Liver (tissue), 9 donors: ENCODE measurements around the gene SGCD. TPM values are rescaled to one million over a fixed set of nuclear protein-coding genes. Genes with fewer than 3 reads are reported as not detected.

Experiments
- DNase-seq: peaks from one replicate; pipeline ENCODE4 v3.0.0-alpha.2; 2017; ENCODE audit warnings: low spot score
- H3K27ac ChIP-seq, 2 donors: one replicate each; pipeline ENCODE4 v1.7.0; 2013; ENCODE audit warnings: inconsistent platforms in 2 of 2, low read length in 2 of 2, control low read depth in 1 of 2, low read depth in 1 of 2, mild to moderate bottlenecking in 1 of 2
- H3K27me3 ChIP-seq, 4 donors: one replicate each; pipeline versions ENCODE4 v1.6.1 to v1.7.0; 2013; ENCODE audit warnings: low read length in 3 of 4, inconsistent platforms in 1 of 4, mild to moderate bottlenecking in 1 of 4, moderate library complexity in 1 of 4; ENCODE audit not compliant: control insufficient read depth in 4 of 4, insufficient read depth in 4 of 4
- H3K36me3 ChIP-seq, 4 donors: one replicate each; pipeline versions ENCODE4 v1.6.1 to v1.7.0; 2013; ENCODE audit warnings: low read length in 3 of 4, mild to moderate bottlenecking in 3 of 4, low read depth in 1 of 4, moderate library complexity in 1 of 4; ENCODE audit not compliant: control insufficient read depth in 4 of 4, insufficient read depth in 3 of 4
- H3K4me1 ChIP-seq, 4 donors: one replicate each; pipeline versions ENCODE4 v1.6.1 to v1.7.0; 2013; ENCODE audit warnings: low read length in 3 of 4, mild to moderate bottlenecking in 3 of 4, moderate library complexity in 1 of 4; ENCODE audit not compliant: control insufficient read depth in 4 of 4, insufficient read depth in 4 of 4
- H3K4me3 ChIP-seq, 3 donors: one replicate each; pipeline versions ENCODE4 v1.6.1 to v1.7.0; 2013; ENCODE audit warnings: low read length in 3 of 3, control low read depth in 1 of 3, low read depth in 1 of 3, mild to moderate bottlenecking in 1 of 3
- H3K9ac ChIP-seq, 2 donors: one replicate each; pipeline ENCODE4 v1.7.0; 2013; ENCODE audit warnings: low read length in 2 of 2, mild to moderate bottlenecking in 2 of 2, moderate library complexity in 2 of 2, control low read depth in 1 of 2, low read depth in 1 of 2
- H3K9me3 ChIP-seq, 4 donors: one replicate each; pipeline versions ENCODE4 v1.6.1 to v1.7.0; 2013; ENCODE audit warnings: low read length in 3 of 4; ENCODE audit not compliant: control insufficient read depth in 4 of 4
- ATF3 ChIP-seq: IDR thresholded peaks from 2 replicates; pipeline ENCODE4 v1.6.1; 2016; ENCODE audit warnings: antibody characterized with exemption
- EGR1 ChIP-seq, 2 donors: IDR thresholded peaks; 2 replicates each; pipeline ENCODE4 v1.6.1; 2016 to 2018; ENCODE audit warnings: antibody characterized with exemption in 2 of 2, low read depth in 2 of 2
- FOXA1 ChIP-seq: IDR thresholded peaks from 2 replicates; pipeline ENCODE4 v1.6.1; 2016; ENCODE audit warnings: antibody characterized with exemption
- GABPA ChIP-seq, 2 donors: IDR thresholded peaks in 1 of 2; conservative IDR thresholded peaks in 1 of 2; 2 replicates each; pipeline ENCODE4 v1.6.1; 2016; ENCODE audit warnings: antibody characterized with exemption in 2 of 2, mild to moderate bottlenecking in 1 of 2, moderate library complexity in 1 of 2
- HNF4A ChIP-seq, 2 donors: conservative IDR thresholded peaks; 2 replicates each; pipeline ENCODE4 v1.6.1; 2016; ENCODE audit warnings: antibody characterized with exemption in 2 of 2, mild to moderate bottlenecking in 2 of 2
- HNF4G ChIP-seq: IDR thresholded peaks from 2 replicates; pipeline ENCODE4 v1.6.1; 2016; ENCODE audit warnings: antibody characterized with exemption
- RAD21 ChIP-seq, 2 donors: IDR thresholded peaks; 2 replicates each; pipeline ENCODE4 v1.6.1; 2016; ENCODE audit warnings: antibody characterized with exemption in 2 of 2, mild to moderate bottlenecking in 2 of 2
- RXRA ChIP-seq, 2 donors: IDR thresholded peaks; 2 replicates each; pipeline ENCODE4 v1.6.1; 2017 to 2018; ENCODE audit warnings: antibody characterized with exemption in 2 of 2, mild to moderate bottlenecking in 1 of 2
- SP1 ChIP-seq: IDR thresholded peaks from 2 replicates; pipeline ENCODE4 v1.6.1; 2018; ENCODE audit warnings: antibody characterized with exemption, mild to moderate bottlenecking
- TAF1 ChIP-seq: conservative IDR thresholded peaks from 2 replicates; pipeline ENCODE4 v1.6.1; 2016; ENCODE audit warnings: antibody characterized with exemption, mild to moderate bottlenecking
- YY1 ChIP-seq: IDR thresholded peaks from 2 replicates; pipeline ENCODE4 v1.6.1; 2016; ENCODE audit warnings: antibody characterized with exemption, mild to moderate bottlenecking
- ZBTB33 ChIP-seq: IDR thresholded peaks from 2 replicates; pipeline ENCODE4 v1.6.1; 2016; ENCODE audit warnings: antibody characterized with exemption
- whole genome bisulfite sequencing: extraction: QIAGEN DNeasy Blood & Tissue Kit; methylation state at CpG from one replicate; pipeline ENCODE4 v1.1.7; 2013; 5-methylcytosine and 5-hydroxymethylcytosine counted together
- polyA plus RNA-seq, 2 donors: library from polyadenylated mRNA; stranded (reverse) in 1 of 2; unstranded in 1 of 2; fragments of 200-250 nt in 1 of 2; fragments of >200 nt in 1 of 2; fragmentation: Nextera tagmentation in 1 of 2; extraction: Ambion mirVana in 1 of 2; gene quantifications; one replicate each; pipeline versions ENCODE4 v1.2.1 to v1.2.3, GENCODE V29; 2013 to 2015
- total RNA-seq, 2 donors: library from RNA; depleted of rRNA; stranded (reverse); fragments of >200 nt; gene quantifications; one replicate each; pipeline ENCODE4 v1.2.3, GENCODE V29; 2014
- TF ChIP-seq, protein P1 (sequence below): IDR thresholded peaks from 2 replicates; pipeline ENCODE4 v1.6.1; 2016; ENCODE audit warnings: antibody characterized with exemption
- TF ChIP-seq, protein P2 (sequence below): IDR thresholded peaks from 2 replicates; pipeline ENCODE4 v1.6.1; 2016; ENCODE audit warnings: antibody characterized with exemption, mild to moderate bottlenecking
- TF ChIP-seq, protein P3 (sequence below): fragments of 150-350 bp; IDR thresholded peaks from 2 replicates; pipeline ENCODE4 v1.5.1; 2017; ENCODE audit warnings: improper control_type of control experiment, low read depth, low read length; ENCODE audit not compliant: missing input control
- donor health status: healthy.
- donor health status: healthy.
- donor health status: healthy.
- donor health status: healthy.
- donor health status: healthy.

Gene SGCD
- total and polyA plus RNA-seq, 4 donors: 0.35 to 1.7 (median 1.0) TPM

GRCh38 chr5:156715287-156715686 is 388.3 kb downstream of the SGCD start:
- Histone ChIP-seq H3K27ac (no peak overlapping the region), H3K4me3 (no peak overlapping the region), H3K4me1 (no peaks in the 10 kb centered on the region), H3K9me3 (no peaks in the 10 kb centered on the region), H3K27me3 (no peaks in the 10 kb centered on the region), H3K36me3 (no peaks in the 10 kb centered on the region), H3K9ac (no peak overlapping the region)
- TF ChIP-seq, protein P1, sequence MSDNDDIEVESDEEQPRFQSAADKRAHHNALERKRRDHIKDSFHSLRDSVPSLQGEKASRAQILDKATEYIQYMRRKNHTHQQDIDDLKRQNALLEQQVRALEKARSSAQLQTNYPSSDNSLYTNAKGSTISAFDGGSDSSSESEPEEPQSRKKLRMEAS: no peak
- no peak for TF ChIP-seq YY1
- TF ChIP-seq, protein P2, sequence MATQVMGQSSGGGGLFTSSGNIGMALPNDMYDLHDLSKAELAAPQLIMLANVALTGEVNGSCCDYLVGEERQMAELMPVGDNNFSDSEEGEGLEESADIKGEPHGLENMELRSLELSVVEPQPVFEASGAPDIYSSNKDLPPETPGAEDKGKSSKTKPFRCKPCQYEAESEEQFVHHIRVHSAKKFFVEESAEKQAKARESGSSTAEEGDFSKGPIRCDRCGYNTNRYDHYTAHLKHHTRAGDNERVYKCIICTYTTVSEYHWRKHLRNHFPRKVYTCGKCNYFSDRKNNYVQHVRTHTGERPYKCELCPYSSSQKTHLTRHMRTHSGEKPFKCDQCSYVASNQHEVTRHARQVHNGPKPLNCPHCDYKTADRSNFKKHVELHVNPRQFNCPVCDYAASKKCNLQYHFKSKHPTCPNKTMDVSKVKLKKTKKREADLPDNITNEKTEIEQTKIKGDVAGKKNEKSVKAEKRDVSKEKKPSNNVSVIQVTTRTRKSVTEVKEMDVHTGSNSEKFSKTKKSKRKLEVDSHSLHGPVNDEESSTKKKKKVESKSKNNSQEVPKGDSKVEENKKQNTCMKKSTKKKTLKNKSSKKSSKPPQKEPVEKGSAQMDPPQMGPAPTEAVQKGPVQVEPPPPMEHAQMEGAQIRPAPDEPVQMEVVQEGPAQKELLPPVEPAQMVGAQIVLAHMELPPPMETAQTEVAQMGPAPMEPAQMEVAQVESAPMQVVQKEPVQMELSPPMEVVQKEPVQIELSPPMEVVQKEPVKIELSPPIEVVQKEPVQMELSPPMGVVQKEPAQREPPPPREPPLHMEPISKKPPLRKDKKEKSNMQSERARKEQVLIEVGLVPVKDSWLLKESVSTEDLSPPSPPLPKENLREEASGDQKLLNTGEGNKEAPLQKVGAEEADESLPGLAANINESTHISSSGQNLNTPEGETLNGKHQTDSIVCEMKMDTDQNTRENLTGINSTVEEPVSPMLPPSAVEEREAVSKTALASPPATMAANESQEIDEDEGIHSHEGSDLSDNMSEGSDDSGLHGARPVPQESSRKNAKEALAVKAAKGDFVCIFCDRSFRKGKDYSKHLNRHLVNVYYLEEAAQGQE: no peak
- TF ChIP-seq GABPA (IDR thresholded peaks at IDR 0.05 in 1 of 2, conservative IDR thresholded peaks at IDR 0.05 in 1 of 2): no peak
- TF ChIP-seq HNF4A (conservative IDR thresholded peaks at IDR 0.05): no peak
- no peak for TF ChIP-seq HNF4G
- no peak for TF ChIP-seq RXRA (IDR thresholded peaks at IDR 0.05)
- TF ChIP-seq SP1: no peak
- no peak for TF ChIP-seq TAF1
- TF ChIP-seq ATF3: no peak
- TF ChIP-seq RAD21 (IDR thresholded peaks at IDR 0.05): no peak
- 90% methylated on average over 2 of the region's 2 CpGs for WGBS
- DNase-seq: no peak

DNA sequence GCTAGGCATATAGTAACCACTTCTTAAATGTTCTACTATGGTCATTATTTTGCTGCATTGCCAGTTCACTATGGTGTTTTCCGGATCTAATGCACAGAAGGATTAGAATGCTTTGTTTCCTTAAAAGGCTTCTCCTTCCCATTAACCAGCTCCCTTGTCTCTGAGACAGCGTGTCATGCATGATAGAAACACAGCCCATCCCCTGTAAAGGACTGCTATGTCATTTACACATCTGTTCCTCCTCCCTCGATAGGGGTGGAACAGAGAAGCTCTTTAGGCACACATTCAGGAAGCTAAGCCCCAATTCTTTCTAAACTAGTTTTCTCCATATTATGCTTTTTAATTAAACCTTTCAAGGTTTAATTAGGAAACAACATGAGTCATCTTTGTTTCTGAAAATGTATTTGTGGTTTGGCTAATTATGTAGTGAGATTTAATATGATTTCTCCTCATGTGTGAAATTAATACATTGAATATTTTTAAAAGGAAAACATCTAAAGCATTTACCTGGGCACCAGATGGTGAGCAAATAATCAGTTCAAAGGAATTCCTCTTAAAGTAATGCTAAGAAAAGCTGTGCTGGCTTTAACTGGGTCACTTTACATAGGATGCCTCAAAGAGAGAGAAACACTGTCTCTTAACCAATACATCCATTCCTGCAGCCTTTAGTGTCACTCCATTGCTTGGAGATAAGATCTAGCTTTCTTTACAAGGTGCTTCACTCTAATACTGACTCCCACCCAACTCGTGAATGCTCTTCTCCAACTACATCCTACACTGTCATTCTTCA is 389.8 kb downstream of the SGCD start:
- Histone ChIP-seq H3K27me3 (no peaks in the 10 kb centered on the region), H3K4me1 (no peaks in the 10 kb centered on the region), H3K9me3 (no peaks in the 10 kb centered on the region), H3K27ac (no peak overlapping the region), H3K4me3 (no peak overlapping the region), H3K36me3 (no peaks in the 10 kb centered on the region), H3K9ac (no peak overlapping the region)
- TF ChIP-seq RXRA (IDR thresholded peaks at IDR 0.05) (no peak), GABPA (IDR thresholded peaks at IDR 0.05 in 1 of 2, conservative IDR thresholded peaks at IDR 0.05 in 1 of 2) (no peak), HNF4A (conservative IDR thresholded peaks at IDR 0.05) (no peak), EGR1 (IDR thresholded peaks at IDR 0.05; ENCODE audit: low read depth in 2 of 2) (no peak), ZBTB33 (no peak), HNF4G (no peak), FOXA1 (no peak), SP1 (no peak)
- TF ChIP-seq, protein P3, sequence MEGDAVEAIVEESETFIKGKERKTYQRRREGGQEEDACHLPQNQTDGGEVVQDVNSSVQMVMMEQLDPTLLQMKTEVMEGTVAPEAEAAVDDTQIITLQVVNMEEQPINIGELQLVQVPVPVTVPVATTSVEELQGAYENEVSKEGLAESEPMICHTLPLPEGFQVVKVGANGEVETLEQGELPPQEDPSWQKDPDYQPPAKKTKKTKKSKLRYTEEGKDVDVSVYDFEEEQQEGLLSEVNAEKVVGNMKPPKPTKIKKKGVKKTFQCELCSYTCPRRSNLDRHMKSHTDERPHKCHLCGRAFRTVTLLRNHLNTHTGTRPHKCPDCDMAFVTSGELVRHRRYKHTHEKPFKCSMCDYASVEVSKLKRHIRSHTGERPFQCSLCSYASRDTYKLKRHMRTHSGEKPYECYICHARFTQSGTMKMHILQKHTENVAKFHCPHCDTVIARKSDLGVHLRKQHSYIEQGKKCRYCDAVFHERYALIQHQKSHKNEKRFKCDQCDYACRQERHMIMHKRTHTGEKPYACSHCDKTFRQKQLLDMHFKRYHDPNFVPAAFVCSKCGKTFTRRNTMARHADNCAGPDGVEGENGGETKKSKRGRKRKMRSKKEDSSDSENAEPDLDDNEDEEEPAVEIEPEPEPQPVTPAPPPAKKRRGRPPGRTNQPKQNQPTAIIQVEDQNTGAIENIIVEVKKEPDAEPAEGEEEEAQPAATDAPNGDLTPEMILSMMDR: no peak
- WGBS: 82% methylated on average over 4 of the region's 4 CpGs
- no peak for DNase-seq
